ENCODE results near the gene ARSB.

Gene ARSB

GRCh38 chr5:78761840-78762239 lies 223.3 kb downstream of the ARSB start:
- DNase-seq (ENCODE audit: low read depth), result no peak
- TF ChIP-seq CTCF (conservative IDR thresholded peaks at IDR 0.05; ENCODE audit: control insufficient read depth, insufficient read depth, low read depth, low read length), result no peak
- H3K4me3 ChIP-seq (ENCODE audit: control insufficient read depth, low read depth, low read length), result no peak overlapping the region

- TF ChIP-seq CTCF (conservative IDR thresholded peaks at IDR 0.05; ENCODE audit: control insufficient read depth, insufficient read depth, low read depth, low read length), result peak; percentile 45
- no peak for DNase-seq (ENCODE audit: low read depth)
- H3K4me3 ChIP-seq (ENCODE audit: control insufficient read depth, low read depth, low read length), result no peak overlapping the region
Measured at GRCh38 chr5:78760770-78761169, 224.3 kb downstream of the ARSB start.

GRCh38 chr5:78760366-78760765 lies 224.7 kb downstream of the ARSB start:
- no peak overlapping the region for H3K4me3 ChIP-seq (ENCODE audit: control insufficient read depth, low read depth, low read length)
- no peak for DNase-seq (ENCODE audit: low read depth)
- TF ChIP-seq CTCF (conservative IDR thresholded peaks at IDR 0.05; ENCODE audit: control insufficient read depth, insufficient read depth, low read depth, low read length), result no peak

- no peak for TF ChIP-seq CTCF (conservative IDR thresholded peaks at IDR 0.05; ENCODE audit: control insufficient read depth, insufficient read depth, low read depth, low read length)
- no peak overlapping the region for H3K4me3 ChIP-seq (ENCODE audit: control insufficient read depth, low read depth, low read length)
- DNase-seq (ENCODE audit: low read depth), result peak; percentile 65
Measured at GRCh38 chr5:78758169-78758839, 226.8 kb downstream of the ARSB start.

- H3K4me3 ChIP-seq (ENCODE audit: control insufficient read depth, low read depth, low read length), result no peak overlapping the region
- DNase-seq (ENCODE audit: low read depth), result peak; percentile 98
- no peak for TF ChIP-seq CTCF (conservative IDR thresholded peaks at IDR 0.05; ENCODE audit: control insufficient read depth, insufficient read depth, low read depth, low read length)
Measured at GRCh38 chr5:78757269-78758053, 227.6 kb downstream of the ARSB start.

GRCh38 chr5:78756858-78757257 lies 228.3 kb downstream of the ARSB start:
- no peak for DNase-seq (ENCODE audit: low read depth)
- no peak for TF ChIP-seq CTCF (conservative IDR thresholded peaks at IDR 0.05; ENCODE audit: control insufficient read depth, insufficient read depth, low read depth, low read length)
- no peak overlapping the region for H3K4me3 ChIP-seq (ENCODE audit: control insufficient read depth, low read depth, low read length)

Data from fibroblast of mammary gland (primary cell).